KMS-11 (cell line): ENCODE measurements around the gene KRT7.

Source experiments
- H2AFZ ChIP-seq: fragments of 200-600 bp; sonication (generic); 2 replicates; pipeline ENCODE4 v1.6.1; 2016; ENCODE audit warnings: antibody characterized with exemption, mixed run types, low read depth
- H3K27ac ChIP-seq: fragments of 200-600 bp; sonication (generic); 2 replicates; pipeline ENCODE4 v1.6.1; 2016; ENCODE audit warnings: mild to moderate bottlenecking, mixed run types
- H3K27me3 ChIP-seq: fragments of 200-600 bp; sonication (generic); 2 replicates; pipeline ENCODE4 v1.6.1; 2017; ENCODE audit warnings: mild to moderate bottlenecking, low read depth, mixed run types, moderate library complexity; ENCODE audit not compliant: insufficient read depth
- H3K36me3 ChIP-seq: fragments of 200-600 bp; sonication (generic); 2 replicates; pipeline ENCODE4 v1.6.1; 2017; ENCODE audit warnings: mild to moderate bottlenecking, mixed run types; ENCODE audit not compliant: insufficient read depth
- H3K4me1 ChIP-seq: fragments of 200-600 bp; sonication (generic); 2 replicates; pipeline ENCODE4 v1.6.1; 2016; ENCODE audit warnings: mild to moderate bottlenecking, low read depth, mixed run types; ENCODE audit not compliant: poor library complexity, severe bottlenecking
- H3K4me2 ChIP-seq: fragments of 200-600 bp; sonication (generic); 2 replicates; pipeline ENCODE4 v1.7.0; 2016; ENCODE audit warnings: mild to moderate bottlenecking, mixed run types
- H3K4me3 ChIP-seq: fragments of 200-600 bp; sonication (generic); IDR thresholded peaks from 2 replicates; pipeline ENCODE4 v1.6.1; 2017; ENCODE audit warnings: low read depth, low read length, mixed read lengths; ENCODE audit not compliant: insufficient read depth
- H3K79me2 ChIP-seq: fragments of 200-600 bp; sonication (generic); 2 replicates; pipeline ENCODE4 v1.6.1; 2016; ENCODE audit warnings: low read depth, mixed run types; ENCODE audit not compliant: insufficient read depth
- H3K9ac ChIP-seq: fragments of 200-600 bp; sonication (generic); 2 replicates; pipeline ENCODE4 v1.6.1; 2016; ENCODE audit warnings: mild to moderate bottlenecking, mixed run types
- H4K20me1 ChIP-seq: fragments of 200-600 bp; sonication (generic); 2 replicates; pipeline ENCODE4 v1.6.1; 2016; ENCODE audit warnings: mild to moderate bottlenecking, mixed run types; ENCODE audit not compliant: insufficient read depth
- CTCF ChIP-seq: fragments of 200-600 bp; sonication (generic); conservative IDR thresholded peaks from 2 replicates; pipeline ENCODE4 v1.6.1; 2017; ENCODE audit warnings: low read depth, mild to moderate bottlenecking, antibody characterized with exemption, low read length, moderate library complexity, mixed read lengths

KRT7 gene

GRCh38 chr12:52260361-52261207, 27.5 kb downstream of the KRT7 start:
- Histone ChIP-seq H3K27me3 (no peaks in the 10 kb centered on the region), H3K9ac (no peak overlapping the region), H2AFZ (no peak overlapping the region), H3K4me2 (no peak overlapping the region), H3K27ac (no peak overlapping the region), H3K36me3 (no peaks in the 10 kb centered on the region), H3K4me1 (peaks cover 14% of the 10 kb centered on the region), H3K4me3 (no peak overlapping the region), H4K20me1 (no peaks in the 10 kb centered on the region), H3K79me2 (no peaks in the 10 kb centered on the region)
- no peak for TF ChIP-seq CTCF

GRCh38 chr12:52261208-52261484, 28.1 kb downstream of the KRT7 start:
- no peak for TF ChIP-seq CTCF
- Histone ChIP-seq H3K9ac (no peak overlapping the region), H3K36me3 (no peaks in the 10 kb centered on the region), H3K4me1 (peaks cover 14% of the 10 kb centered on the region), H3K4me2 (no peak overlapping the region), H3K27me3 (no peaks in the 10 kb centered on the region), H3K27ac (no peak overlapping the region), H3K4me3 (no peak overlapping the region), H3K79me2 (no peaks in the 10 kb centered on the region), H2AFZ (no peak overlapping the region), H4K20me1 (no peaks in the 10 kb centered on the region)

- H3K79me2 ChIP-seq, result no peaks in the 10 kb centered on the region
- no peak for TF ChIP-seq CTCF
- no peak overlapping the region for H3K27ac ChIP-seq
- no peaks in the 10 kb centered on the region for H3K27me3 ChIP-seq
- no peaks in the 10 kb centered on the region for H3K36me3 ChIP-seq
- H3K4me3 ChIP-seq, result no peak overlapping the region
- no peaks in the 10 kb centered on the region for H4K20me1 ChIP-seq
- peaks cover 14% of the 10 kb centered on the region for H3K4me1 ChIP-seq
- no peak overlapping the region for H3K4me2 ChIP-seq
- no peak overlapping the region for H2AFZ ChIP-seq
- no peak overlapping the region for H3K9ac ChIP-seq
Measured at GRCh38 chr12:52262286-52262685, 29.2 kb downstream of the KRT7 start.

GRCh38 chr12:52263761-52264434, 30.9 kb downstream of the KRT7 start:
- Histone ChIP-seq H3K27me3 (no peaks in the 10 kb centered on the region), H3K27ac (no peak overlapping the region), H3K79me2 (no peaks in the 10 kb centered on the region), H3K4me2 (peak overlapping the region; percentile 26; the same call in 1 of the 2 replicates), H3K4me1 (peaks cover 14% of the 10 kb centered on the region), H3K4me3 (no peak overlapping the region), H4K20me1 (no peaks in the 10 kb centered on the region), H3K9ac (no peak overlapping the region), H2AFZ (no peak overlapping the region), H3K36me3 (no peaks in the 10 kb centered on the region)
- TF ChIP-seq CTCF, result no peak
